Natural killer cell (primary cell): ENCODE measurements around the gene PDYN. TPM values are rescaled to one million over a fixed set of nuclear protein-coding genes. Genes with fewer than 3 reads are reported as not detected.

ENCODE experiments used
- ATAC-seq, 3 donors: fragments of 150-1000 bp in 2 of 3; fragments of 200-7000 bp in 1 of 3; cut with Tn5 transposase; 1 replicate in 1 of 3; 2 replicates in 2 of 3; pipeline ENCODE4 v1.10.0; 2021; ENCODE audit warnings: mild to moderate bottlenecking in 2 of 3, moderate library complexity in 2 of 3
- DNase-seq, 2 donors: peaks; one replicate each; pipeline versions ENCODE4 v3.0.0 to v3.0.0-alpha.2; 2013 to 2021; ENCODE audit warnings: mixed read lengths in 1 of 2
- H3K27ac ChIP-seq: one replicate; pipeline ENCODE4 v1.5.1; 2013; ENCODE audit warnings: mild to moderate bottlenecking, low read length
- H3K27me3 ChIP-seq: one replicate; pipeline ENCODE4 v1.6.1; 2013; ENCODE audit warnings: low read length; ENCODE audit not compliant: control insufficient read depth, insufficient read depth
- H3K36me3 ChIP-seq: one replicate; pipeline ENCODE4 v1.6.1; 2013; ENCODE audit warnings: low read length; ENCODE audit not compliant: control insufficient read depth, insufficient read depth
- H3K4me1 ChIP-seq: one replicate; pipeline ENCODE4 v1.6.1; 2013; ENCODE audit warnings: low read length; ENCODE audit not compliant: control insufficient read depth, insufficient read depth
- H3K4me3 ChIP-seq: one replicate; pipeline ENCODE4 v1.5.1; 2013; ENCODE audit warnings: low read length
- H3K9me3 ChIP-seq: one replicate; pipeline ENCODE4 v1.6.1; 2013; ENCODE audit warnings: low read length; ENCODE audit not compliant: control insufficient read depth, insufficient read depth
- H3K27ac Mint-ChIP-seq, 2 donors: one replicate each; pipeline ENCODE4 v1.8.0; 2022; ENCODE audit warnings: mild to moderate bottlenecking in 2 of 2, mixed read lengths in 2 of 2, moderate library complexity in 1 of 2
- H3K27me3 Mint-ChIP-seq, 2 donors: one replicate each; pipeline ENCODE4 v1.8.0; 2022; ENCODE audit warnings: low read depth in 2 of 2, mixed read lengths in 2 of 2
- H3K36me3 Mint-ChIP-seq: one replicate; pipeline ENCODE4 v1.8.0; 2022; ENCODE audit warnings: mixed read lengths
- H3K4me1 Mint-ChIP-seq, 2 donors: one replicate each; pipeline ENCODE4 v1.8.0; 2022; ENCODE audit warnings: mixed read lengths in 2 of 2
- H3K4me3 Mint-ChIP-seq: one replicate; pipeline ENCODE4 v1.8.0; 2022; ENCODE audit warnings: mild to moderate bottlenecking, moderate library complexity, mixed read lengths
- H3K9me3 Mint-ChIP-seq, 2 donors: one replicate each; pipeline ENCODE4 v1.8.0; 2022; ENCODE audit warnings: mixed read lengths in 2 of 2
- CTCF ChIP-seq: fragments of 200-600 bp; IDR thresholded peaks from one replicate; pipeline ENCODE4 v1.8.0; 2022; ENCODE audit warnings: antibody characterized with exemption
- WGBS: methylation state at CpG from one replicate; pipeline ENCODE4 v1.1.7; 2013; ENCODE audit warnings: missing lambda C conversion rate; ENCODE audit not compliant: insufficient coverage; 5-methylcytosine and 5-hydroxymethylcytosine counted together
- intact Hi-C: fragments of 100-400 bp; cut with micrococcal nuclease; formaldehyde crosslinking; loops from one replicate; pipeline ENCODE4 v1.14.2; 2022
- total RNA-seq, 4 donors: library from RNA; stranded (reverse); fragments of 120-200 nt in 1 of 4; gene quantifications; one replicate each; pipeline versions ENCODE4 v1.2.3 to v1.2.4, GENCODE V29; 2013 to 2022

PDYN gene
- total RNA-seq, 3 donors from 2014 or later (not counting 1 experiment from before 2014, with no cell fraction given) = not detected

- Mint-ChIP-seq H3K4me1 (no peaks in the 10 kb centered on the region), H3K9me3 (no peaks in the 10 kb centered on the region), H3K27ac (no peak overlapping the region), H3K4me3 (no peak overlapping the region), H3K36me3 (no peaks in the 10 kb centered on the region), H3K27me3 (peaks cover 7 to 35% of the 10 kb centered on the region in 2 donors)
- DNase-seq (no peak), ATAC-seq (no peak)
- TF ChIP-seq CTCF = no peak
- Histone ChIP-seq H3K36me3 (no peaks in the 10 kb centered on the region), H3K4me3 (no peak overlapping the region), H3K4me1 (no peaks in the 10 kb centered on the region), H3K9me3 (no peaks in the 10 kb centered on the region), H3K27me3 (peaks cover 2% of the 10 kb centered on the region), H3K27ac (no peak overlapping the region)
- whole genome bisulfite sequencing = 36% methylated on average over 8 of the region's 8 CpGs
- intact Hi-C loops = no loop called here
Observed at GRCh38 chr20:1992359-1993110, 1.3 kb downstream of the PDYN start.

- H3K4me1 Mint-ChIP-seq = no peaks in the 10 kb centered on the region
- intact Hi-C loops = no loop called here
- peaks cover 10 to 29% of the 10 kb centered on the region in 2 donors for H3K27me3 Mint-ChIP-seq
- ATAC-seq = no peak
- H3K9me3 Mint-ChIP-seq = no peaks in the 10 kb centered on the region
- H3K27me3 ChIP-seq = no peaks in the 10 kb centered on the region
- DNase-seq = no peak
- H3K36me3 Mint-ChIP-seq = no peaks in the 10 kb centered on the region
- no peaks in the 10 kb centered on the region for H3K4me1 ChIP-seq
- no peak overlapping the region for H3K4me3 Mint-ChIP-seq
- no peak overlapping the region for H3K27ac Mint-ChIP-seq
- WGBS = 71% methylated on average over 3 of the region's 3 CpGs
- no peaks in the 10 kb centered on the region for H3K36me3 ChIP-seq
- H3K9me3 ChIP-seq = no peaks in the 10 kb centered on the region
- no peak overlapping the region for H3K27ac ChIP-seq
- H3K4me3 ChIP-seq = no peak overlapping the region
- TF ChIP-seq CTCF = no peak
Observed at GRCh38 chr20:1987826-1988225, 6.0 kb downstream of the PDYN start.

- no peaks in the 10 kb centered on the region for H3K27me3 ChIP-seq
- no peak for ATAC-seq
- 49% methylated on average over 4 of the region's 4 CpGs for WGBS
- no peak overlapping the region for H3K27ac ChIP-seq
- H3K4me1 ChIP-seq = no peaks in the 10 kb centered on the region
- no peak for TF ChIP-seq CTCF
- no peak for DNase-seq
- no peaks in the 10 kb centered on the region for H3K36me3 ChIP-seq
- Mint-ChIP-seq H3K4me1 (no peaks in the 10 kb centered on the region), H3K27ac (no peak overlapping the region), H3K36me3 (no peaks in the 10 kb centered on the region), H3K4me3 (no peak overlapping the region), H3K27me3 (peaks cover 17 to 28% of the 10 kb centered on the region in 2 donors), H3K9me3 (no peaks in the 10 kb centered on the region)
- H3K9me3 ChIP-seq = no peaks in the 10 kb centered on the region
- H3K4me3 ChIP-seq = no peak overlapping the region
- intact Hi-C loops = no loop called here
Observed at GRCh38 chr20:1983301-1983700, 10.6 kb downstream of the PDYN start.

GRCh38 chr20:1982686-1983085 lies 11.2 kb downstream of the PDYN start:
- no peaks in the 10 kb centered on the region for H3K36me3 Mint-ChIP-seq
- DNase-seq = no peak
- Histone ChIP-seq H3K27ac (no peak overlapping the region), H3K9me3 (no peaks in the 10 kb centered on the region), H3K36me3 (no peaks in the 10 kb centered on the region), H3K4me3 (no peak overlapping the region), H3K4me1 (no peaks in the 10 kb centered on the region), H3K27me3 (no peaks in the 10 kb centered on the region)
- no peak overlapping the region for H3K4me3 Mint-ChIP-seq
- intact Hi-C loops = no loop called here
- no peak overlapping the region for H3K27ac Mint-ChIP-seq
- TF ChIP-seq CTCF = no peak
- ATAC-seq = no peak
- WGBS = 84% methylated on average over 5 of the region's 5 CpGs
- peaks cover 19 to 33% of the 10 kb centered on the region in 2 donors for H3K27me3 Mint-ChIP-seq
- H3K4me1 Mint-ChIP-seq = no peaks in the 10 kb centered on the region
- H3K9me3 Mint-ChIP-seq = no peaks in the 10 kb centered on the region
